Muscle of leg (tissue), 11 donors: ENCODE results near the gene ITGAD. TPM values are rescaled to one million over a fixed set of nuclear protein-coding genes. Genes with fewer than 3 reads are reported as not detected.
A peak's percentile ranks its signal among the peaks of the same experiment; 100 is the strongest.
"Not testable (repeated sequence)": the region's sequence is repeated elsewhere in the genome, so short reads cannot be mapped to it uniquely, and the experiment has no call there.

ENCODE experiments used
- DNase-seq: peaks from one replicate; pipeline ENCODE4 v3.0.0; 2013
- H3K27ac ChIP-seq: one replicate; pipeline ENCODE4 v1.5.1; 2013; ENCODE audit warnings: mild to moderate bottlenecking, low read length, control low read depth
- H3K27me3 ChIP-seq: one replicate; pipeline ENCODE4 v1.6.1; 2013; ENCODE audit warnings: low read length; ENCODE audit not compliant: control insufficient read depth, insufficient read depth
- H3K36me3 ChIP-seq: one replicate; pipeline ENCODE4 v1.6.1; 2013; ENCODE audit warnings: low read length; ENCODE audit not compliant: control insufficient read depth, insufficient read depth
- H3K4me1 ChIP-seq: one replicate; pipeline ENCODE4 v1.6.1; 2013; ENCODE audit warnings: low read length; ENCODE audit not compliant: control insufficient read depth, insufficient read depth
- H3K4me3 ChIP-seq: one replicate; pipeline ENCODE4 v1.5.1; 2013; ENCODE audit warnings: low read length, control low read depth
- H3K9me3 ChIP-seq: replicated peaks from 2 replicates; pipeline ENCODE4 v1.6.1; 2013; ENCODE audit warnings: low read depth, low read length; ENCODE audit not compliant: control insufficient read depth
- WGBS: methylation state at CpG from one replicate; pipeline ENCODE4 v1.1.5; 2013; ENCODE audit warnings: missing lambda C conversion rate; ENCODE audit not compliant: insufficient coverage; 5-methylcytosine and 5-hydroxymethylcytosine counted together
- polyA plus RNA-seq, 8 donors: library from polyadenylated mRNA; unstranded; fragments of 120-200 nt; gene quantifications; one replicate each; pipeline versions ENCODE4 v1.2.1 to v1.2.3, GENCODE V29; 2013; ENCODE audit warnings: inconsistent platforms in 1 of 8, low replicate concordance in 1 of 8; ENCODE audit not compliant: insufficient read length in 8 of 8, insufficient read depth in 1 of 8
- total RNA-seq: library from RNA; stranded (reverse); fragments of 120-200 nt; gene quantifications from one replicate; pipeline ENCODE4 v1.2.4, GENCODE V29; 2013

The ITGAD gene
- total and polyA plus RNA-seq, 9 donors: 0.04 to 1.1 (median 0.45) TPM

DNA sequence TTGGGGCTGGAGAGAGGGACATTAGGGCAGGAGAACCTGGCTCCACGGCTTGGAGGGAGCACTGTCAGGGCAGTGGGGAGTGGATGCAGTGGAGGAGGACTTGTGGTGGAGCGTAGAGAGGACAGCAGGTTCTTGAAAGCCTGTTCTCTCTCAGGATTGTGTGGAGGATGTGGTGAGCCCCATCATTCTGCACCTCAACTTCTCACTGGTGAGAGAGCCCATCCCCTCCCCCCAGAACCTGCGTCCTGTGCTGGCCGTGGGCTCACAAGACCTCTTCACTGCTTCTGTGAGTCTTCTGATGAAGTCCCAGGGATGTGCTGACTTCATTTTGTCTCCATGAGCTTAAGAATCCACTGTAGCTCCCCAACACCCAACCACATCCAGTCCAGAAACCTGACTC is 21.6 kb downstream of the ITGAD start:
- WGBS: 86% methylated on average over 3 of the region's 4 CpGs
- Histone ChIP-seq H3K27ac (no peak overlapping the region), H3K27me3 (peaks cover 7% of the 10 kb centered on the region), H3K4me3 (no peak overlapping the region), H3K4me1 (no peaks in the 10 kb centered on the region), H3K9me3 (no peaks in the 10 kb centered on the region), H3K36me3 (no peaks in the 10 kb centered on the region)
- DNase-seq: no peak

DNA sequence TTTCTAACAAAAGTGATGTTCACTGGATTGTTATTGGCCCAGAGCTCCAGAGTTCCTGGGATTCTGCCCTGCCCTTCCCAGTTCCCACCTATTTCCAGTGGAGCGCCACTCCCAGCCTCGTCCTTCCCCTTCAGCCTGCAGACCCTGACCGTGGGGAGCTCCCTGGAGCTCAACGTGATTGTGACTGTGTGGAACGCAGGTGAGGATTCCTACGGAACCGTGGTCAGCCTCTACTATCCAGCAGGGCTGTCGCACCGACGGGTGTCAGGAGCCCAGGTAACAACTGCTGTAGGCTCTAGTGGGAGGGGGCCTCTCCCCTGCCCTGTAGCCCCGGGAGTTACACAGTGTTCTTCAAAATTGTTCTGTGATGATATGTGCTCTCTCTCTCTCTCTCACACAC is 23.2 kb downstream of the ITGAD start:
- Histone ChIP-seq H3K36me3 (no peaks in the 10 kb centered on the region), H3K4me3 (no peak overlapping the region), H3K9me3 (no peaks in the 10 kb centered on the region), H3K27ac (no peak overlapping the region), H3K4me1 (no peaks in the 10 kb centered on the region), H3K27me3 (peaks cover 7% of the 10 kb centered on the region)
- DNase-seq: no peak
- 70% methylated on average over 3 of the region's 11 CpGs for WGBS

DNA sequence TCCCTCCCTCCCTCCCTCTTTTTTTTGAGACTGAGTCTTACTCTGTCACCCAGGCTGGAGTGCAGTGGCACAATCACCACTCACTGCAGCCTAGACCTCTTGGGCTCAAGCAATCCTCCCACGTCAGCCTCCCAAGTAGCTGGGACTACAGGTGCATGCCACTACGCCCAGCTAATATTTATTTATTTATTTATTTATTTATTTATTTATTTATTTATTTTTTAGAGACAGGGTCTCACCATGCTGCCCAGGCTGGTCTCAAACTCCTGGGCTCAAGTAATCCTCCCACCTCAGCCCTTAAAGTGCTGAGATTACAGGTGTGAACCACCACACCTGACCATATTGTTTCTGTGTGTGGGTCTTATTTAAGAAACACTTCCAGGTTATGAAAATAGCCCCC is 23.9 kb downstream of the ITGAD start:
- WGBS: no CpG with 5 or more reads among the region's 2 CpGs
- H3K4me3 ChIP-seq, H3K27ac ChIP-seq, H3K27me3 ChIP-seq, H3K9me3 ChIP-seq, DNase-seq, H3K36me3 ChIP-seq, H3K4me1 ChIP-seq: not testable (repeated sequence)

DNA sequence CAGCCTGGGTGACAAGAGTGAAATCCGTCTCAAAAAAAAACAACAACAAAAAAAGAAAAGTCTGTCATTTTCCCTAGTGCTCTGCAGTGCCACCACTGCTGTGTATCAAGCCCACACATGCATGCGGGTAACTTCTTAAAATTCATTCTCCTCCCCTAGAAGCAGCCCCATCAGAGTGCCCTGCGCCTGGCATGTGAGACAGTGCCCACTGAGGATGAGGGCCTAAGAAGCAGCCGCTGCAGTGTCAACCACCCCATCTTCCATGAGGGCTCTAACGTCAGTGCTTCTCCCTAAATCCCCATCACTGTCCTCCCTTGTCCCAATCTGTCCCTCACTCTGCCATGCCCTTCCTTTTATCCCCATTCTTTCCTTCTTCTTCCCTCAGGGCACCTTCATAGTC is 24.8 kb downstream of the ITGAD start:
- Histone ChIP-seq H3K27me3 (peaks cover 7% of the 10 kb centered on the region), H3K4me1 (no peaks in the 10 kb centered on the region), H3K4me3 (no peak overlapping the region), H3K27ac (no peak overlapping the region), H3K36me3 (no peaks in the 10 kb centered on the region), H3K9me3 (no peaks in the 10 kb centered on the region)
- 85% methylated on average over 4 of the region's 5 CpGs for WGBS
- no peak for DNase-seq

DNA sequence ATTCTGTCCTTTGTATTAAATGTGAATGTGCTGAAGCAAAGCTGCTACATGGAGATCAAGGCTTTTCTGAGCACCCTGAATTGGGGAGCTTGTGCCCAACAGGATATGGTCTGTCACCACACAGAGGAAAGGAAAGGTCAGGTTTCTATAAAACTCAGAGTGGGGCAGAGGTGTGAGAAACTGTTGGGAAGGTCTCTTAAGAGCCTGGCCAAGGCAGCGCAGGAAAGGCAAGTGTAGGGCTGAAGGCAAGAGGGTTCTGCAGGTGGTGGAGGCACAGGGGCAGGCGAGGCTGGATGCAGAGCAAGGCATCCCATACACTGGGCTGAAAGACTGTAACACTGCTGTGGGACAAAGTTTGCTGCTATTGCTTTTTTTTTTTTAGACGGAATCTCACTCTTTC is 26.9 kb downstream of the ITGAD start:
- peaks cover 2% of the 10 kb centered on the region for H3K27me3 ChIP-seq
- H3K9me3 ChIP-seq: no peaks in the 10 kb centered on the region
- H3K4me1 ChIP-seq: no peaks in the 10 kb centered on the region
- no peak overlapping the region for H3K27ac ChIP-seq
- no peak overlapping the region for H3K4me3 ChIP-seq
- no peak for DNase-seq
- 54% methylated on average over 1 of the region's 3 CpGs for WGBS
- H3K36me3 ChIP-seq: no peaks in the 10 kb centered on the region

DNA sequence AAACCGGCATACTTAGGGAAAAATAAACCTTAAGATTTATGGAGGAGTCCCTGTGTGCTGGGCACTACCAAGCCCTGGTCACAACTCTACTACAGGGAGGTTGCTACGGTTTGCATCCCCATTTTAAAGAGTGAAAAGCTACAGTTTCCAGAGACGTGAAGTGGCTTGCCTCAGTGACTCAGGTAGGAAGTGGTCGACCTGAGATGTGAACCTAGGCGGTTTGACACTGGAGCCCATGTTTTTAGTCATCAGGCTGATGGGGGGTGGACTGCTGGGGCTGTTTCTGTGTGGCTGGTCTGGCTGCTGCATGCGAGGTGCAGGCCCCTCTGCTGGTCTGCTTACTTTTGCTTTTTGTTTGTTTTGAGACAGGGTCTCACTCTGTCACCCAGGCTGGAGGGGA is 28.5 kb downstream of the ITGAD start:
- DNase-seq: no peak
- no peaks in the 10 kb centered on the region for H3K27me3 ChIP-seq
- H3K4me3 ChIP-seq: no peak overlapping the region
- H3K9me3 ChIP-seq: no peaks in the 10 kb centered on the region
- H3K36me3 ChIP-seq: peaks cover 4% of the 10 kb centered on the region
- 54% methylated on average over 4 of the region's 6 CpGs for WGBS
- no peak overlapping the region for H3K27ac ChIP-seq
- no peaks in the 10 kb centered on the region for H3K4me1 ChIP-seq

DNA sequence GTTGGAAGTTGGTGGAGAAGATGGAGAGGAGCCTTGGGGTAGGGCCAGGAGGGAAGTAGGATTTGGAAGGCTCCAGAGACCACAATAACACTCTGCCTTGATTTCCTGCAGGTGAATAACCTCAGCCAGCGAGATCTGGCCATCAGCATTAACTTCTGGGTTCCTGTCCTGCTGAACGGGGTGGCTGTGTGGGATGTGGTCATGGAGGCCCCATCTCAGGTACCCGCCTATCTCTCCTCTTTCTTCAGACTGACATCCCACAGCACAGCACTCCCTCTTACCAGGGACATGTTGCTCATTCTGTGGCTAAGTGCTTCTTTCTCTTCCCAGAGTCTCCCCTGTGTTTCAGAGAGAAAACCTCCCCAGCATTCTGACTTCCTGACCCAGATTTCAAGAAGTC is 30.1 kb downstream of the ITGAD start:
- peaks cover 10% of the 10 kb centered on the region for H3K4me1 ChIP-seq
- no peak overlapping the region for H3K4me3 ChIP-seq
- no CpG with 5 or more reads among the region's 3 CpGs for WGBS
- H3K27ac ChIP-seq: no peak overlapping the region
- H3K36me3 ChIP-seq: peaks cover 6% of the 10 kb centered on the region
- no peaks in the 10 kb centered on the region for H3K9me3 ChIP-seq
- H3K27me3 ChIP-seq: peaks cover 7% of the 10 kb centered on the region
- no peak for DNase-seq

DNA sequence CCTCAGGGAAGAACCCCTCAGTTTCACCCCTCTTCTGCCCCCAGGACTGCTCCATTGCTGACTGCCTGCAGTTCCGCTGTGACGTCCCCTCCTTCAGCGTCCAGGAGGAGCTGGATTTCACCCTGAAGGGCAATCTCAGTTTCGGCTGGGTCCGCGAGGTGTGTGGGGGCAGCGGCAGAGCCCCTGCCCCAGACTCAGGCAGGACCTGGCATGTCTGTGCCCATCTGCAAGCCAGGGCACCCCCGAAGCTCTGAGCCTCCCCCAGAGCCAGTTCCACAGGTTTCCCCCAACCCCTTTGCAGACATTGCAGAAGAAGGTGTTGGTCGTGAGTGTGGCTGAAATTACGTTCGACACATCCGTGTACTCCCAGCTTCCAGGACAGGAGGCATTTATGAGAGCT is 30.7 kb downstream of the ITGAD start:
- no peak overlapping the region for H3K27ac ChIP-seq
- DNase-seq: no peak
- peaks cover 13% of the 10 kb centered on the region for H3K4me1 ChIP-seq
- 56% methylated on average over 5 of the region's 12 CpGs for WGBS
- H3K4me3 ChIP-seq: no peak overlapping the region
- peaks cover 6% of the 10 kb centered on the region for H3K36me3 ChIP-seq
- peaks cover 8% of the 10 kb centered on the region for H3K27me3 ChIP-seq
- H3K9me3 ChIP-seq: no peaks in the 10 kb centered on the region

DNA sequence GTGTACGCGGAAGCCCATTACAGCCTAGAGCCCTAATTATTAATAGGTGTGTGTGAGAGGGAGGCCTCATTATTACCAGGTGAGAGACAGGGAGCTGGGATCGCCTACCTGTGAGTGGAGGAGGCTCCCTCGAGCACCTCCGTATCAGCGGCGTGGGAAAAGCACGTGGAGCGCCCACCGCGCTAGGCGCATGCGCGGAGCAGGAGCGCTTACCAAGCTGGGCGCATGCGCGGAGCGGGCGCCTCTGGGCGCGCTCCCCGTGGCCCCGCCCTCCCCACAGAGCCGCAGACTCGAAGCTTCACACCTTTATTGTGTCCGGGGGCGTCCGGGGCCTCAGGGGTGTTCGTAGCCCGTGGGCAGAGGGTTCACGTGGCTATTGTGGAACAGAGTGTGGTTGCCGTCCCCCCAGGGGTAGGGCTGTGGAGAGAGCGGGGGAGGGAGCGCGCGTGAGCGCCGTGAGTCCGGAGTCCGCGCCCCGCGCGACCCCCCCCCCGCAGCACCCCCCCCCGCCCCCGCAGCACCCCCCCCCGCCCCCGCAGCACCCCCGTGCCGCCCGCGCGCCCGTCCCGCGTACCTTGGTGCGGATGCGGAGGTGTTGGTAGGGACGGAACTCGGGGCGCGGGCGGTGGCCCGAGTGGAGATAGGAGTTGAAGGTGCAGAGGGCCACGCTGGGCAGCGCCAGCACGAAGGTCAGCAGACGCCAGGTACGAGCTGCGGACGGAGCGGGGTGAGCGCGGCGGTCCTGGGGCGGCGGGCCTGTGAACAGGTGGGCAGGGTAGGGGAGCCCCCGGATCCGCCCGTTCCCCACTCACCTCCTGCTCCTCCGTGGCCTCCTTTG is 34.5 kb downstream of the ITGAD start:
- peak overlapping the region; percentile 88 for H3K27ac ChIP-seq

DNA sequence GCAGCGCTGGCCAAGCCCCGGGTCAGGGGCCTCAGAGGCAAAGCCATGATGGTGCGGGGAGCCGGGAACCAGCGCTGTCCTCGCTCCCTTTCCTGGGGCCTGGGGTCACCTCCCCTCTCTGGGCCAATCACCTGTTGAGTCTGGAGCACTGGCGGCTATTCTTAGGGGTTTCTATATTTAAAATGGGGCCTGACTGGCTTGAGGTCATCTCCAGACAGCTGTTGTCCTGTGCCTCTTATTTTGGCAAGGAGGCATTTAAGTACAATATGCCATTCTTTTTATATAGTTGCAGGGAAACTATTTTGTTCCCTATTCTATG is 35.1 kb downstream of the ITGAD start, which contains the start of gene COX6A2:
Gene COX6A2 (minus strand): TSS at position 82 of the 319 bp plus-strand sequence. CDS start 35 bp downstream, at position 47.
- Histone ChIP-seq H3K27ac (peak within 1 kb of the TSS; percentile 88), H3K9me3 (no peaks in the 10 kb centered on the region), H3K4me1 (peaks cover 24% of the 10 kb centered on the region), H3K27me3 (peaks cover 8% of the 10 kb centered on the region), H3K36me3 (peaks cover 6% of the 10 kb centered on the region), H3K4me3 (peak within 1 kb of the TSS; percentile 47)
- DNase-seq: peak; percentile 78
- 20% methylated on average over 3 of the region's 7 CpGs for WGBS

More for the DNA sequence above, 34.5 kb downstream of the ITGAD start:
- DNase-seq: peak; percentile 73
- Histone ChIP-seq H3K9me3 (no peaks in the 10 kb centered on the region), H3K4me1 (peaks cover 24% of the 10 kb centered on the region), H3K36me3 (peaks cover 6% of the 10 kb centered on the region), H3K4me3 (peak overlapping the region; percentile 47), H3K27me3 (peaks cover 8% of the 10 kb centered on the region)
- 20% methylated on average over 49 of the region's 83 CpGs for WGBS
